Panc1 (cell line): Measurements from ENCODE around the gene BTBD18.

ENCODE experiments used
- CTCF ChIP-seq: fragments of 450-650 bp; IDR thresholded peaks from 2 replicates; pipeline ENCODE4 v1.5.1; 2017; ENCODE audit warnings: mild to moderate bottlenecking
- POLR2AphosphoS5 ChIP-seq: IDR thresholded peaks from 2 replicates; pipeline ENCODE4 v1.6.1; 2012; ENCODE audit warnings: mild to moderate bottlenecking, low read depth, low read length, moderate library complexity
- REST ChIP-seq, 2 experiments: IDR thresholded peaks; 2 replicates each; pipeline ENCODE4 v1.6.1; 2011 to 2012; ENCODE audit warnings: low read depth in 2 of 2, control low read depth in 1 of 2, low read length in 1 of 2, mild to moderate bottlenecking in 1 of 2, moderate library complexity in 1 of 2; ENCODE audit not compliant: insufficient read depth in 1 of 2
- SIN3A ChIP-seq: IDR thresholded peaks from 2 replicates; pipeline ENCODE4 v1.6.1; 2012; ENCODE audit warnings: low read depth, mild to moderate bottlenecking, low read length, moderate library complexity, borderline replicate concordance; ENCODE audit not compliant: insufficient read depth
- TCF7L2 ChIP-seq: IDR thresholded peaks from 2 replicates; pipeline ENCODE4 v1.6.1; 2011; ENCODE audit warnings: mild to moderate bottlenecking, low read depth, low read length, inconsistent platforms

DNA sequence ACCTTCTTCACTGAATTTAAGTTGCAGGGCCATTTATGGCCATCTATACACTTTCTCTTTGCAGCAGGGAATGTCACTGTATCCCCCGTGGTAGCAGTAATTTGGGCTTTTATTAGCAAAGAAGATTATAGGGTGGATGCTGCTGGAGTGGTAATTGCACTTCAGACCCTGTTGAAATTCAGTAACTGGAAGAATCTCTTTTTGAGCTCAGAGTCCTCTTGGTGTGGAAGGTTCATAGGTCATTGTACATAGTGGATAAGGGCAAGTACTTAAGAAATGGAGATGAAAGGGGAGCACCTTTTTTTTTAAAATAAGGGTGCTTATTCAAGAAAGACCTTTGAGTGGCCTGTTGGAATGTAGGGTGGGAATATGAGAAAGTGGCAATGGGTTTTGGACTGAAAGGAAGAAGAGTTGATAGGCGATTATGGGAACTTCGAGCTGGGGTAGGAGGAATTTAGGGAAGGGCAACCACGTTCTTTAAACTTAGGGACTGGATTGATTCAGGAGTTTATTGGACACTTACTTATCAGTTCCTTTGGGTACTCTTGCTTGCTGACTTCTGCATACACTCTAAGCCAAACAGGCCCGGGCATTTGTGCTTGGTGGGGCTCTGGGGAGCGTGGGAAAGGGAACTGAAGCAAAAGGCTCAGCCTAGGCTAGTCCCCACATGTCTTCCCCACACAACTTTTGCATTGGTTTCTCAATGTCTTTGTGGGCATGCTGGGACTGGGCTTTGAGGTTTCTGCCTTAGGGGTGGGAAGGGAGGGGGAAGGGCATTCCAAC, 36.5 kb upstream of the BTBD18 start:
- TF ChIP-seq CTCF (no peak), TCF7L2 (no peak), REST (IDR thresholded peaks at IDR 0.05; ENCODE audit: insufficient read depth in 1 of 2, low read depth in 2 of 2, low read length in 1 of 2) (no peak), POLR2AphosphoS5 (no peak), SIN3A (no peak)
